HPDE6-E6E7 (cell line): ENCODE measurements around the gene CFHR4.
"Not testable (repeated sequence)": the region's sequence is repeated elsewhere in the genome, so short reads cannot be mapped to it uniquely, and the experiment has no call there.

Experiments used
- DNase-seq: peaks from one replicate; pipeline ENCODE4 v3.0.0; 2011; ENCODE audit warnings: missing footprints; ENCODE audit errors: extremely low spot score

The CFHR4 gene

GRCh38 chr1:196887515-196888239 is at the start of gene CFHR4:
CFHR4 (plus strand) TSS chr1:196888052; CDS start chr1:196888151, 99 bp downstream.
- no peak for DNase-seq

- DNase-seq: not testable (repeated sequence)
Measured at GRCh38 chr1:196849613-196850492, 38.0 kb upstream of the CFHR4 start.

- DNase-seq: no peak
Measured at GRCh38 chr1:196856053-196856452, 31.8 kb upstream of the CFHR4 start.

- no peak for DNase-seq
Measured at GRCh38 chr1:196857188-196857587, 30.7 kb upstream of the CFHR4 start.

DNA sequence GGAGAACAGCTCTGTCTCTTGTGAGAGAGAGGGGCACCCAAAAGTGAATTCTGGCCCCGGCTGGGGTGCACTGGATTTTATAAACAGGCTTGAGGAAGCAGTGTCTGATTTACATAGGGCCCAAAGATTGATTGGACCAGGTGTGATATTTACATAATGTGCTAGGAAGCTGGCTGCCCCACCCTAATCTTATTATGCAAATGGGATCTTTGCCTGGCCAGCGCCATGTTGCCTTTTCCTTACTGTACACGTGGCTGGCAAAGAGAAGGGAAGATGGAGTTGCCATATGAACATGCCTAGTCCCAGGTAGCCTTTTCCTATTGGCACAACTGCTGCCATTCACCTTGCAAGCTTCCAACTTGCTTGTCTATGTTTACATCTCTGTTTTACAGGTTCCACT is 29.0 kb upstream of the CFHR4 start:
- DNase-seq: no peak

GRCh38 chr1:196860323-196860884 is 27.4 kb upstream of the CFHR4 start:
- no peak for DNase-seq

- no peak for DNase-seq
Measured at GRCh38 chr1:196861429-196861828, 26.4 kb upstream of the CFHR4 start.

GRCh38 chr1:196866974-196867373 is 20.9 kb upstream of the CFHR4 start:
- no peak for DNase-seq

- DNase-seq: no peak
Measured at GRCh38 chr1:196873385-196873784, 14.5 kb upstream of the CFHR4 start.

DNA sequence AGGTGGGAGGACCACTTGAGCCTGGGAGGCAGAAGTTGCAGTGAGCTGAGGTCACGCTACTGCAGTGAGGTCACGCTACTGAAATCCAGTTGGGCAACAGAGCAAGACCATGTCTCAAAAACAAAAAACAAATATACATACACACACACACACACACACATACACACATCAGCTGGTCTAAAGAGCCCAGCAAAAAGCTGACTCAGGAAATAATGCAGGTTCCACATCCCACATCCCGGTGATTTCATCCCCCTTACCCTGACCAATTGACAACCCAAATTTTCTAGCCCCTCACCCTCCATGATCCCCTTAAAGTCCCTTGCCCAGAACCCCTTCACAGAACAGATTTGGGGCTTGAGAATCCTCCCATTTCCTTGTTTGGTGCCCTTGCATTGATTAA is 11.9 kb upstream of the CFHR4 start:
- DNase-seq: no peak

GRCh38 chr1:196877964-196878363 is 9.9 kb upstream of the CFHR4 start:
- peak; percentile 8 for DNase-seq

- not testable (repeated sequence) for DNase-seq
Measured at GRCh38 chr1:196886560-196886959, 1.3 kb upstream of the CFHR4 start.

- no peak for DNase-seq
Measured at GRCh38 chr1:196890668-196891067, 2.8 kb downstream of the CFHR4 start.

- DNase-seq: no peak
Measured at GRCh38 chr1:196891251-196891650, 3.4 kb downstream of the CFHR4 start.

GRCh38 chr1:196896355-196896754 is 8.5 kb downstream of the CFHR4 start:
- no peak for DNase-seq

- no peak for DNase-seq
Measured at GRCh38 chr1:196897158-196897828, 9.4 kb downstream of the CFHR4 start.

GRCh38 chr1:196902344-196902743 is 14.5 kb downstream of the CFHR4 start:
- DNase-seq: no peak

GRCh38 chr1:196910215-196910614 is 22.4 kb downstream of the CFHR4 start:
- DNase-seq: no peak

- DNase-seq: not testable (repeated sequence)
Measured at GRCh38 chr1:196912283-196912682, 24.4 kb downstream of the CFHR4 start.

DNA sequence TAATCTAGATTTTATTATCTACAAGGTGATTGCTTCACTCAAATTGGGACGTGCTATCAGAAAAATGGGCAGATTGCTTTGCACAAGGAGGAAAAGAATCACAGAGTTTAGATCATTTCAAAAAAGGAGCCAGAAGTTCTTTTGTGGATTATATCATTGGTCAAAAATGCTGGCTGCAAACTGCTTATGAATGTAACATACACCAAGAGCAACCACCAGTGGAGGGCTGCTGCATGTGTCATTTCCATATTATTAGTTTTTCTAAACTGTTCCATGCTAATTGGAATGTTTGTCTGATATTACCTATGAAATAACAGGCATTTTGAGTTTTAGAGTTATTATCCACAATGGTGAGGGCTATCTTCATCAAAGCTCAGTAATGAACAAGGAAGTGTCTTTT is 39.0 kb downstream of the CFHR4 start:
- not testable (repeated sequence) for DNase-seq

GRCh38 chr1:196932853-196933252 is 45.0 kb downstream of the CFHR4 start:
- not testable (repeated sequence) for DNase-seq
